CD4-positive, alpha-beta memory T cell (primary cell): ENCODE data around the gene RTL10. TPM values are rescaled to one million over a fixed set of nuclear protein-coding genes. Genes with fewer than 3 reads are reported as not detected.
A peak's percentile ranks its signal among the peaks of the same experiment; 100 is the strongest.

ENCODE experiments used
- CTCF ChIA-PET: fragments of 350-600 bp; sonication (Branson Sonifier 250); formaldehyde crosslinking; loops from one replicate; lab custom pipeline; 2021; ENCODE audit warnings: inconsistent platforms; ENCODE audit not compliant: partially characterized antibody; lab: Charles Lee
- POLR2A ChIA-PET: fragments of 350-600 bp; sonication (Branson Sonifier 250); formaldehyde crosslinking; loops from one replicate; lab custom pipeline; 2021; ENCODE audit not compliant: partially characterized antibody; lab: Charles Lee
- DNase-seq, 5 donors: peaks; one replicate each; pipeline versions ENCODE4 v3.0.0 to v3.0.0-alpha.2; 2020 to 2022; ENCODE audit warnings: mixed read lengths in 1 of 5
- H3K27ac ChIP-seq: one replicate; pipeline ENCODE4 v1.7.0; 2013; ENCODE audit warnings: low read depth, low read length
- H3K27me3 ChIP-seq: 2 replicates; pipeline ENCODE4 v1.7.0; 2013; ENCODE audit warnings: mild to moderate bottlenecking, low read length, moderate library complexity; ENCODE audit not compliant: insufficient read depth
- H3K36me3 ChIP-seq: 2 replicates; pipeline ENCODE4 v1.7.0; 2013; ENCODE audit warnings: mild to moderate bottlenecking, low read length, moderate library complexity; ENCODE audit not compliant: insufficient read depth
- H3K4me1 ChIP-seq: 2 replicates; pipeline ENCODE4 v1.7.0; 2013; ENCODE audit warnings: mild to moderate bottlenecking, low read length, moderate library complexity; ENCODE audit not compliant: insufficient read depth
- H3K4me3 ChIP-seq, 2 donors: one replicate each; pipeline ENCODE4 v1.7.0; 2013; ENCODE audit warnings: low read length in 2 of 2, mild to moderate bottlenecking in 1 of 2
- H3K9me3 ChIP-seq, 2 donors: one replicate each; pipeline ENCODE4 v1.7.0; 2013; ENCODE audit warnings: low read length in 2 of 2, control low read depth in 1 of 2; ENCODE audit not compliant: control insufficient read depth in 1 of 2
- H3K27ac Mint-ChIP-seq, 7 donors: one replicate each; pipeline ENCODE4 v1.8.0; 2020 to 2021; ENCODE audit warnings: mixed read lengths in 7 of 7, mild to moderate bottlenecking in 6 of 7, inconsistent platforms in 3 of 7, moderate library complexity in 3 of 7
- H3K27me3 Mint-ChIP-seq, 2 donors: one replicate each; pipeline ENCODE4 v1.8.0; 2020 to 2021; ENCODE audit warnings: mixed read lengths in 2 of 2
- H3K36me3 Mint-ChIP-seq, 2 donors: one replicate each; pipeline ENCODE4 v1.8.0; 2020 to 2021; ENCODE audit warnings: mixed read lengths in 2 of 2, inconsistent platforms in 1 of 2, mild to moderate bottlenecking in 1 of 2
- H3K4me1 Mint-ChIP-seq, 4 donors: one replicate each; pipeline ENCODE4 v1.8.0; 2020 to 2021; ENCODE audit warnings: mixed read lengths in 4 of 4, mild to moderate bottlenecking in 1 of 4
- H3K4me3 Mint-ChIP-seq, 8 donors: one replicate each; pipeline ENCODE4 v1.8.0; 2020 to 2021; ENCODE audit warnings: mixed read lengths in 8 of 8, mild to moderate bottlenecking in 7 of 8, moderate library complexity in 6 of 8, inconsistent platforms in 3 of 8
- H3K9me3 Mint-ChIP-seq, 8 donors: one replicate each; pipeline ENCODE4 v1.8.0; 2020 to 2021; ENCODE audit warnings: mixed read lengths in 8 of 8, mild to moderate bottlenecking in 5 of 8, inconsistent platforms in 3 of 8, moderate library complexity in 1 of 8
- intact Hi-C: fragments of 100-400 bp; cut with micrococcal nuclease; formaldehyde crosslinking; loops from one replicate; pipeline ENCODE4 v1.15.1; 2023
- polyA plus RNA-seq, 2 donors: library from polyadenylated mRNA; unstranded; fragments of 300-500 nt; fragmentation: Illumina TruSeq; gene quantifications; one replicate each; pipeline ENCODE4 v1.2.3, GENCODE V29; 2021
- total RNA-seq, 2 experiments: library from RNA; stranded (reverse); gene quantifications; one replicate each; pipeline ENCODE4 v1.2.3, GENCODE V29; 2021

Gene RTL10
- total and polyA plus RNA-seq, 4 experiments from 2014 or later, result 4.3 to 27.6 (median 20.0) TPM

GRCh38 chr22:19846620-19847344 lies 7.9 kb downstream of the RTL10 start:
- H3K27ac ChIP-seq, result no peak overlapping the region
- POLR2A ChIA-PET, result interaction anchor here (2.0 kb wide), 1 partner anchor 45 kb away, joined by 6 read pairs; no protein-coding TSS in a partner anchor
- no peak for DNase-seq
- no peaks in the 10 kb centered on the region for H3K27me3 ChIP-seq
- peaks cover 19% of the 10 kb centered on the region for H3K36me3 ChIP-seq
- H3K4me3 ChIP-seq, result no peak overlapping the region
- Mint-ChIP-seq H3K27ac (peak overlapping the region in 2 of 7 donors; percentile 17 to 22), H3K4me3 (no peak overlapping the region), H3K4me1 (peaks cover 8 to 43% (median 30%) of the 10 kb centered on the region in 4 donors), H3K9me3 (no peaks in the 10 kb centered on the region), H3K36me3 (peaks cover 9 to 17% of the 10 kb centered on the region in 2 donors), H3K27me3 (no peaks in the 10 kb centered on the region)
- H3K4me1 ChIP-seq, result peaks cover 25% of the 10 kb centered on the region
- CTCF ChIA-PET, result no interaction called here
- no peaks in the 10 kb centered on the region for H3K9me3 ChIP-seq
- intact Hi-C loops, result no loop called here

DNA sequence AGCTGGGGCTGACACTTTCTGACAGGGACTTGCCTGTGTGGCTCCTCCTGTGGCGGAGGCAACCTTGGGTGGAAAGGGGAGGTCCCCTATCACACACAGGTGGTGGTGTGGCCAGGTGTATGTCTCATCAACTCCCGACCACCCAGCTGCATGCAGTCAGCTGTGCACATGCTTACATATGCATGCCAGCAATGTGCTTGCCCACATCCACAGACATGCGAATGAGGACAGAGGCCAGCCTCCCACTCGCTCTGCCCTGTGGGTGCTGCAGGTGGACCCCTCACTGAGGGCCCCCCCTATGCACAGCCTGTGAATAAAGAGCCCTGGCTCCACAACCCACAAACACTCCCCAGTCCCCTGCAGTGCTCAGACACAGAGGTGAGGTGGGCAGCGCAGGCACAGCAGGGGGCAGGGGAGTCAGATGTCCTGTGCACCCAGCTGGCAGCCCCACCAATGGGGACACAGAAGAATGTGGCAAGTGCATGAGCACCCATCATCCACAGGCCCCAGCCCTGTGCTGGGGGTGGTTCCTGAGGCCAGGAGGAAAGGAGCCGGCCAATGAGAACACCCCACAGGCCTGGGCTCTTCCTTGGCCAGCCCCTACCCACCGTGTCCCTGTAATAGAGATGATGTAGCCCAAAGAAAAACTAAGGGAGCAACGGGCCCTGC lies 9.5 kb downstream of the RTL10 start:
- intact Hi-C loops, result no loop called here
- peak overlapping the region; percentile 4 for H3K27ac ChIP-seq
- POLR2A ChIA-PET, result interaction anchor here (1.7 to 1.9 kb wide), 2 partner anchors 11 to 47 kb away, joined by 9 to 10 read pairs; no protein-coding TSS in a partner anchor
- H3K9me3 Mint-ChIP-seq, result no peaks in the 10 kb centered on the region
- no peaks in the 10 kb centered on the region for H3K27me3 ChIP-seq
- H3K4me3 ChIP-seq, result no peak overlapping the region
- no peaks in the 10 kb centered on the region for H3K9me3 ChIP-seq
- H3K27ac Mint-ChIP-seq, result peak overlapping the region in 5 of 7 donors; percentile 63 to 83 (median 74)
- H3K4me1 Mint-ChIP-seq, result peaks cover 10 to 30% (median 26%) of the 10 kb centered on the region in 4 donors
- H3K27me3 Mint-ChIP-seq, result no peaks in the 10 kb centered on the region
- H3K4me3 Mint-ChIP-seq, result peak overlapping the region in 5 of 8 donors; percentile 39 to 62 (median 39)
- peaks cover 6 to 9% of the 10 kb centered on the region in 2 donors for H3K36me3 Mint-ChIP-seq
- peaks cover 22% of the 10 kb centered on the region for H3K4me1 ChIP-seq
- no peak for DNase-seq
- H3K36me3 ChIP-seq, result peaks cover 3% of the 10 kb centered on the region
- CTCF ChIA-PET, result interaction anchor here (1.1 to 1.5 kb wide), 3 partner anchors 46 to 89 kb away, joined by 3 to 5 read pairs (median 4); no protein-coding TSS in a partner anchor

- ChIA-PET POLR2A (interaction anchor here (1.7 to 1.9 kb wide), 2 partner anchors 11 to 48 kb away, joined by 9 to 10 read pairs; no protein-coding TSS in a partner anchor), CTCF (interaction anchor here (1.1 to 1.5 kb wide), 3 partner anchors 47 to 88 kb away, joined by 3 to 5 read pairs (median 4); no protein-coding TSS in a partner anchor)
- peak overlapping the region in 7 of 8 donors; percentile 39 to 70 (median 43) for H3K4me3 Mint-ChIP-seq
- no peaks in the 10 kb centered on the region for H3K27me3 Mint-ChIP-seq
- peak overlapping the region; percentile 63 to 83 (median 74) for H3K27ac Mint-ChIP-seq
- peak overlapping the region; percentile 4 for H3K27ac ChIP-seq
- DNase-seq, result peak in 3 of 5 donors; percentile 14 to 24 (median 21)
- peaks cover 4 to 9% of the 10 kb centered on the region in 2 donors for H3K36me3 Mint-ChIP-seq
- no peaks in the 10 kb centered on the region for H3K9me3 Mint-ChIP-seq
- H3K4me1 Mint-ChIP-seq, result peaks cover 12 to 27% (median 24%) of the 10 kb centered on the region in 4 donors
- no peaks in the 10 kb centered on the region for H3K36me3 ChIP-seq
- intact Hi-C loops, result no loop called here
- H3K9me3 ChIP-seq, result no peaks in the 10 kb centered on the region
- no peak overlapping the region for H3K4me3 ChIP-seq
- H3K4me1 ChIP-seq, result peaks cover 20% of the 10 kb centered on the region
- H3K27me3 ChIP-seq, result no peaks in the 10 kb centered on the region
Measured at GRCh38 chr22:19844377-19845053, 10.2 kb downstream of the RTL10 start.

- Histone ChIP-seq H3K36me3 (no peaks in the 10 kb centered on the region), H3K4me1 (peaks cover 20% of the 10 kb centered on the region), H3K27ac (peak overlapping the region; percentile 4), H3K27me3 (no peaks in the 10 kb centered on the region), H3K9me3 (no peaks in the 10 kb centered on the region), H3K4me3 (no peak overlapping the region)
- no peak for DNase-seq
- POLR2A ChIA-PET, result interaction anchor here (1.7 to 1.9 kb wide), 2 partner anchors 12 to 48 kb away, joined by 9 to 10 read pairs; no protein-coding TSS in a partner anchor
- H3K4me3 Mint-ChIP-seq, result peak overlapping the region in 2 of 8 donors; percentile 43 to 51
- CTCF ChIA-PET, result interaction anchor here (1.1 to 1.5 kb wide), 2 partner anchors 48 to 88 kb away, joined by 4 to 5 read pairs; no protein-coding TSS in a partner anchor
- H3K27ac Mint-ChIP-seq, result peak overlapping the region in 1 of 7 donors; percentile 63
- peaks cover 13 to 27% (median 24%) of the 10 kb centered on the region in 4 donors for H3K4me1 Mint-ChIP-seq
- peaks cover 4 to 9% of the 10 kb centered on the region in 2 donors for H3K36me3 Mint-ChIP-seq
- no peaks in the 10 kb centered on the region for H3K9me3 Mint-ChIP-seq
- no peaks in the 10 kb centered on the region for H3K27me3 Mint-ChIP-seq
- intact Hi-C loops, result no loop called here
Measured at GRCh38 chr22:19843857-19844376, 10.8 kb downstream of the RTL10 start.

- Histone ChIP-seq H3K4me3 (no peak overlapping the region), H3K9me3 (no peaks in the 10 kb centered on the region), H3K27me3 (no peaks in the 10 kb centered on the region), H3K4me1 (peaks cover 17% of the 10 kb centered on the region), H3K36me3 (no peaks in the 10 kb centered on the region), H3K27ac (no peak overlapping the region)
- H3K9me3 Mint-ChIP-seq, result no peaks in the 10 kb centered on the region
- no peak overlapping the region for H3K27ac Mint-ChIP-seq
- ChIA-PET CTCF (interaction anchor here (1.5 kb wide), 1 partner anchor 87 kb away, joined by 4 read pairs; no protein-coding TSS in a partner anchor), POLR2A (interaction anchor here (1.9 kb wide), 1 partner anchor 49 kb away, joined by 9 read pairs; no protein-coding TSS in a partner anchor)
- no peak overlapping the region for H3K4me3 Mint-ChIP-seq
- no peaks in the 10 kb centered on the region for H3K27me3 Mint-ChIP-seq
- peaks cover 4 to 9% of the 10 kb centered on the region in 2 donors for H3K36me3 Mint-ChIP-seq
- intact Hi-C loops, result no loop called here
- DNase-seq, result no peak
- H3K4me1 Mint-ChIP-seq, result peaks cover 15 to 27% (median 23%) of the 10 kb centered on the region in 4 donors
Measured at GRCh38 chr22:19843107-19843856, 11.4 kb downstream of the RTL10 start.

DNA sequence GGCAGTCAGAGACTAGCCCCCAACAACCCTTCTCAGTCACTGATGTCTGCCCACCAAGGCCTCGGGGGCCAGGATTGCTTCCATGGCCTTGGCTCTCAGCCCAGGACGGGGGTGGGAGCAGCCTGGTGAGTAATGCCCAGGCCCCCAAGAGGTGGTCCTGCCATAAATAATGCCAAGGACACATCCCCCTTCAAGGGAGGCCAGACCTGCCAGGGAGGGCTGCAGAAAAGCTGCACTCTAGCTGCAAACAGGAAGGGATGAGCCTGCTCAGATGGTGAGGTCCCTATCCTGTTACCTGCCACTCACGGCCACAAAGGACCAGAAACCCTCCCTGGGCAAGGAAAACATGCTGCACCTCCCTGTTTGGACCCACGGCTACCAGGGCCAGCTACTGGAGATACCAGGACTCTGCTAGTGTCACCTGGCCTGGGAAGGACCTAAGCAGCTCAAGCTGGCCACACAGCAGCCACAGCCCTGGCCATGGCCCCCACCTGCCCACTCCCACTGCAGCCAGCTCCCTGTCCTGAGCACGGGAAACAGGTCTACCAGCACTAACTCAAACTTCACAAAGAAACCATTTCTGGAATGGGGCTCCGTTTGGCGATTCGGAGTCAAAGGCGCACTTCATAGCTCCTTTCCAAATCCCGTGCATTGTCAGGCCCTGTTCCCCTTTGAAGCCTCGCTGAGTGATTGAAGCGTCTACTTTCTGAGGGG lies 12.1 kb downstream of the RTL10 start:
- Mint-ChIP-seq H3K4me3 (no peak overlapping the region), H3K27ac (peak overlapping the region in 2 of 7 donors; percentile 12 to 29), H3K36me3 (peaks cover 0 to 4% of the 10 kb centered on the region in 2 donors), H3K9me3 (no peaks in the 10 kb centered on the region), H3K27me3 (no peaks in the 10 kb centered on the region), H3K4me1 (peaks cover 18 to 27% (median 24%) of the 10 kb centered on the region in 4 donors)
- intact Hi-C loops, result no loop called here
- Histone ChIP-seq H3K9me3 (no peaks in the 10 kb centered on the region), H3K27ac (no peak overlapping the region), H3K36me3 (no peaks in the 10 kb centered on the region), H3K4me3 (no peak overlapping the region), H3K27me3 (no peaks in the 10 kb centered on the region), H3K4me1 (peaks cover 15% of the 10 kb centered on the region)
- ChIA-PET POLR2A (no interaction called here), CTCF (no interaction called here)
- DNase-seq, result no peak
